Adrenal gland (tissue), 5 donors: Measurements from ENCODE around the gene RUNX3.

Experiments used
- CTCF ChIP-seq, 6 experiments: fragments of 450-650 bp in 4 of 6; fragments of 200-600 bp in 2 of 6; sonication (generic) in 1 of 6; IDR thresholded peaks; 1 replicate in 5 of 6; 2 replicates in 1 of 6; pipeline versions ENCODE4 v1.5.1 to v1.8.0; 2016 to 2021; ENCODE audit warnings: antibody characterized with exemption in 6 of 6, mild to moderate bottlenecking in 2 of 6, moderate library complexity in 1 of 6
- POLR2A ChIP-seq, 2 donors: fragments of 450-650 bp; IDR thresholded peaks; one replicate each; pipeline ENCODE4 v1.6.1; 2017; ENCODE audit warnings: antibody characterized with exemption in 2 of 2, mild to moderate bottlenecking in 2 of 2, moderate library complexity in 1 of 2
- donor health status: DM: no; HTN: no; CAD: no.

DNA sequence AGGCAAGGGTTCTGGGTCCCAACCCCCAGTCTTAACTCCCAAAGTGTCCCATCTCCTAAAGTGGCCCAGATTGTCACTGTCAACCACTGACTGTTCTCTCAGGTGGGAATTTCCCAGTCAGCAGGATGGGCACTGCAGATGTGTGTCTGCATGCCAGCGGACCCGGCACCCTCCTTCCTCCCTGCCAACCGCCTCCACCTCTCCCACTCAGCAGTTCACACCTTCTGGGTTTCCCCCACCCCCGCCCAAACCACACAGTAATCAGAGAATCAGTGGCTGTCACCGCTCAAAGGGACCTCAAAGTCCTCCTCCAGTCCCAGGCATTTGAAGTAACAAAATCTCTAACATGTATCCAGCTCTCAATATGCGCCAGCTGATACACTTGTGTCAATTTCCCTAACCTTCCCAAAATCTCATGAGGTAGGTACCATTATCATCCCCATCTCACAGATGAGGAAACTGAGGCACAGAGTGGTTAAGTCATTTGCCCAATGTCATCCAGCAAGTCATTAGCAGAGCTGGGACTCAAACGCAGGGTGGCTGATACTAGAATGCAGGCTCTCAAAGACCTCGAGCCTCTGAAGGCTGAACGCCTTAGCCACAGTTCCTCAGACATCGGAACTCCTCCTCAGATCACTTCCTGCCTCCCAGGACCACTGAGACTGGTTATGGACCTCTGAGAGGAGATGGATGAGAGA, 4.8 kb downstream of the RUNX3 start:
- TF ChIP-seq CTCF (IDR thresholded peaks at IDR 0.05): no peak
- TF ChIP-seq POLR2A (IDR thresholded peaks at IDR 0.05): no peak
